Activated CD4-positive, alpha-beta T cell treated with anti-CD3 and anti-CD28 coated beads, Interleukin-10, Interleukin-2, amounts not matched to agents 100 ng/mL and 50 ng/mL, durations not matched to agents 16 hours and 8 hours (primary cell): Measurements from ENCODE around the gene GLIS2.

Experiments
- DNase-seq: peaks from one replicate; pipeline ENCODE4 v3.0.0-alpha.2; 2020

The GLIS2 gene

GRCh38 chr16:4354512-4355409, 38.9 kb downstream of the GLIS2 start:
- no peak for DNase-seq

- no peak for DNase-seq
These were observed 41.0 kb downstream of the GLIS2 start for GRCh38 chr16:4356820-4357219.

- DNase-seq: no peak
These were observed 42.4 kb downstream of the GLIS2 start for GRCh38 chr16:4358236-4358635.

- DNase-seq: peak; percentile 59
These were observed 43.1 kb downstream of the GLIS2 start for GRCh38 chr16:4358831-4359561.

GRCh38 chr16:4359914-4360313, 44.0 kb downstream of the GLIS2 start:
- DNase-seq: no peak

GRCh38 chr16:4360538-4361021, 44.7 kb downstream of the GLIS2 start:
- DNase-seq: no peak

- no peak for DNase-seq
These were observed 45.4 kb downstream of the GLIS2 start for GRCh38 chr16:4361033-4361943.

GRCh38 chr16:4361944-4362311, 46.1 kb downstream of the GLIS2 start:
- DNase-seq: no peak

GRCh38 chr16:4362476-4363135, 46.7 kb downstream of the GLIS2 start:
- no peak for DNase-seq

- no peak for DNase-seq
These were observed 48.5 kb downstream of the GLIS2 start for GRCh38 chr16:4364196-4365013.

GRCh38 chr16:4365014-4365406, 49.1 kb downstream of the GLIS2 start:
- no peak for DNase-seq

- DNase-seq: no peak
These were observed 49.7 kb downstream of the GLIS2 start for GRCh38 chr16:4365615-4366014.

GRCh38 chr16:4366016-4366415, 50.1 kb downstream of the GLIS2 start:
- no peak for DNase-seq

- DNase-seq: no peak
These were observed 51.6 kb downstream of the GLIS2 start for GRCh38 chr16:4367393-4367856.

GRCh38 chr16:4369007-4369733, 53.3 kb downstream of the GLIS2 start:
- DNase-seq: no peak

- DNase-seq: no peak
These were observed 54.3 kb downstream of the GLIS2 start for GRCh38 chr16:4370151-4370550.

GRCh38 chr16:4370570-4371356, 54.9 kb downstream of the GLIS2 start:
- DNase-seq: no peak

GRCh38 chr16:4371357-4372000, 55.6 kb downstream of the GLIS2 start, which contains the start of gene VASN:
TSS of gene VASN (plus strand) at chr16:4371848. CDS start at chr16:4380878, 9,030 bp downstream.
- DNase-seq: peak; percentile 69

- DNase-seq: no peak
These were observed 56.2 kb downstream of the GLIS2 start for GRCh38 chr16:4372001-4372577.
